Subcutaneous abdominal adipose tissue (tissue), 5 donors: ENCODE data around the gene ALDH3A2.

Experiments used
- H3K27ac ChIP-seq: one replicate; pipeline ENCODE4 v1.7.0; 2013; ENCODE audit warnings: low read depth, mild to moderate bottlenecking, inconsistent platforms, low read length, moderate library complexity
- H3K27me3 ChIP-seq, 5 donors: one replicate each; pipeline ENCODE4 v1.7.0; 2013; ENCODE audit warnings: low read length in 5 of 5, inconsistent platforms in 1 of 5; ENCODE audit not compliant: control insufficient read depth in 5 of 5, insufficient read depth in 4 of 5
- H3K36me3 ChIP-seq, 5 donors: one replicate each; pipeline ENCODE4 v1.7.0; 2013; ENCODE audit warnings: low read length in 5 of 5; ENCODE audit not compliant: control insufficient read depth in 5 of 5, insufficient read depth in 5 of 5
- H3K4me1 ChIP-seq, 5 donors: one replicate each; pipeline ENCODE4 v1.7.0; 2013; ENCODE audit warnings: low read length in 5 of 5, mild to moderate bottlenecking in 3 of 5, moderate library complexity in 1 of 5; ENCODE audit not compliant: control insufficient read depth in 5 of 5, insufficient read depth in 5 of 5
- H3K4me3 ChIP-seq, 5 donors: one replicate each; pipeline ENCODE4 v1.7.0; 2013; ENCODE audit warnings: low read length in 5 of 5, low read depth in 1 of 5
- H3K9ac ChIP-seq, 5 donors: one replicate each; pipeline ENCODE4 v1.7.0; 2013; ENCODE audit warnings: low read length in 5 of 5, mild to moderate bottlenecking in 4 of 5, moderate library complexity in 3 of 5
- H3K9me3 ChIP-seq, 5 donors: one replicate each; pipeline ENCODE4 v1.7.0; 2013; ENCODE audit warnings: low read length in 5 of 5; ENCODE audit not compliant: control insufficient read depth in 5 of 5
- donor health status: healthy.
- donor health status: healthy.
- donor health status: healthy.
- donor health status: healthy.
- donor health status: healthy.

Gene ALDH3A2

DNA sequence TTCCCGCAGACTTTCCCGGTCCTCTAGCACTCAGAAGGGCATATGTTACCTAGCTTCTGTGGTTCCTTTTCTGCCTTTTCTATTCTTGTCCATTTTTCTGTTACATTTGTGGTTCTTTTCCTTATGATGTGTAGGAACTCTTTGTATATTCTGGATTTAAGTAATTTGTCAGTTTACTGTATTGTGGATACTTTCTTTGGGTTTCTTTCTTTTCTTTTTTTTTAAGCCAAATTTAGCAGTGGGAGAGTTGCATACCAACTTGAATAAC, 657 bp downstream of the ALDH3A2 start:
- Histone ChIP-seq H3K27me3 (no peaks in the 10 kb centered on the region), H3K9ac (peak overlapping the region; percentile 50 to 88 (median 83)), H3K27ac (peak overlapping the region; percentile 100), H3K4me3 (peak overlapping the region; percentile 79 to 95 (median 84)), H3K9me3 (no peaks in the 10 kb centered on the region), H3K36me3 (peaks cover 0 to 12% (median 5%) of the 10 kb centered on the region in 5 donors), H3K4me1 (peaks cover 16 to 85% (median 77%) of the 10 kb centered on the region in 5 donors)

DNA sequence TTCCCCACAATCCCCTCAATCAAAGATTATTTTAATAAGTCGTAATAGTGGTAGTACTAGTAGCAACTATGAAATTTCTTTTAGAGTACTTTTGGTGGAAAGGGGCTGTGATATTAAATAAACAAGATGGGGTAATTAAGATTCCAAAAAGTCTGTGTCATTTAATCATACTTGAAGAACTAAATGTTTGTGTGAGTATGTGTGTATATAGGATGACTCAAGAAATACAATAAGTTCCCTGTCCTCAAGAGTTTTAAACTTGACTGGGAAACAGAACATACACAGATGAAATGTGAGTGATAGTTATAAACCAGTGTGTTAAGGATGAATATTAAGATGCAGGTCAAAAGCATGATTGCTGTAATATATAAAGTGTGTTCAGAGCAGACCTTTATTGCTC, 2.3 kb downstream of the ALDH3A2 start:
- Histone ChIP-seq H3K9me3 (no peaks in the 10 kb centered on the region), H3K27me3 (no peaks in the 10 kb centered on the region), H3K9ac (peak overlapping the region in 4 of 5 donors; percentile 2 to 55 (median 40)), H3K4me1 (peaks cover 16 to 70% (median 64%) of the 10 kb centered on the region in 5 donors), H3K27ac (peak overlapping the region; percentile 100), H3K4me3 (peak overlapping the region in 2 of 5 donors; percentile 37 to 38), H3K36me3 (peaks cover 10 to 28% (median 18%) of the 10 kb centered on the region in 5 donors)

DNA sequence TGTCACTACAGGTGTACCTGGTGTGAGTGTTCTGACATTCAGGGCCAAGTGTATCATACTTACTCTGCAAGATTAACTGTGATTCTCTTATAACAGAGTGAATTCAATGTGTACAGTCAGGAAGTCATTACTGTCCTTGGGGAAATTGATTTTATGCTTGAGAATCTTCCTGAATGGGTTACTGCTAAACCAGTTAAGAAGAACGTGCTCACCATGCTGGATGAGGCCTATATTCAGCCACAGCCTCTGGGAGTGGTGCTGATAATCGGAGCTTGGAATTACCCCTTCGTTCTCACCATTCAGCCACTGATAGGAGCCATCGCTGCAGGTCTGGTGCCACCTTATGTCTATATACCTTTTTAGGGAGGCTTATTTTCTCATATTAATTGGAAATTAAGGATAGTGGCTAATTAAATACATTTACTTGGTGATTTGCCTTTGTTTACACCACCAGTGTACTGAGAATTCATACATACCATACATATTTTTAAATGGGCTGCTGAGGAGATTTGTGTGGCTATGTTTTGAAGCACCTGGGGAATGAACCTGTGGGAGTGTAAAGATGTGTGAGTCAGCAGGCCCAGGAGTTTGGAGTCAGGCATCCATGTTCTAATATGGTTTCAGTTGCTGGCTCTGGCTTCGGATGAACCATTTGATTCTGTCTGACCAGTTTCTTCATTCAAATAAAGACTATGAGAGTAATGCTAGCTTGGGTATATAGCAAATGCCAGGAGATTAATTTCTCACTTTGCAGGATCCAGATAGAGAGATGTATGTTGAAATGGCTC, 3.1 kb downstream of the ALDH3A2 start:
- Histone ChIP-seq H3K4me1 (peaks cover 16 to 63% (median 57%) of the 10 kb centered on the region in 5 donors), H3K9me3 (no peaks in the 10 kb centered on the region), H3K9ac (peak overlapping the region; percentile 2 to 64 (median 35)), H3K27me3 (no peaks in the 10 kb centered on the region), H3K27ac (peak overlapping the region; percentile 100), H3K4me3 (peak overlapping the region in 4 of 5 donors; percentile 0 to 37 (median 20)), H3K36me3 (peaks cover 16 to 36% (median 25%) of the 10 kb centered on the region in 5 donors)

DNA sequence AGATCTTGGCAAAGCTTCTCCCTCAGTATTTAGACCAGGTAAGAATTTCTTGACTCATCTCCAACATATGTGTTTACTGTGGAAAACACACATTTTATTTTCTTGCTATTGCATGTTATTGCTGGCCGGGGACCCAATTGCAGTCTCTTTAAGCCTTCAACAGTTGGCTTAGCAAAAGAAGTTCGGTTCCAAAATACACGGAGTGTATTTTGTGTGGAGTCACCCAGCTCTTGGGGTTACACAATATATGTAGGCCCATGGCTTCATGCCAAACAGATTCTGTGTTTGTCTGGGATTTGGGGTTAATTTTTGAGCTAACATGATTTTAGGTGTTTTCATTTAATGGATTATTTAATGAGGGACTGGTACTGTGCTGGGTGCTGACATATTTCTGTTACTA, 4.0 kb downstream of the ALDH3A2 start:
- H3K9ac ChIP-seq, result peak overlapping the region in 2 of 5 donors; percentile 39 to 49
- no peaks in the 10 kb centered on the region for H3K9me3 ChIP-seq
- H3K4me1 ChIP-seq, result peaks cover 12 to 58% (median 53%) of the 10 kb centered on the region in 5 donors
- H3K36me3 ChIP-seq, result peaks cover 19 to 44% (median 29%) of the 10 kb centered on the region in 5 donors
- peak overlapping the region; percentile 100 for H3K27ac ChIP-seq
- H3K27me3 ChIP-seq, result no peaks in the 10 kb centered on the region
- no peak overlapping the region for H3K4me3 ChIP-seq

DNA sequence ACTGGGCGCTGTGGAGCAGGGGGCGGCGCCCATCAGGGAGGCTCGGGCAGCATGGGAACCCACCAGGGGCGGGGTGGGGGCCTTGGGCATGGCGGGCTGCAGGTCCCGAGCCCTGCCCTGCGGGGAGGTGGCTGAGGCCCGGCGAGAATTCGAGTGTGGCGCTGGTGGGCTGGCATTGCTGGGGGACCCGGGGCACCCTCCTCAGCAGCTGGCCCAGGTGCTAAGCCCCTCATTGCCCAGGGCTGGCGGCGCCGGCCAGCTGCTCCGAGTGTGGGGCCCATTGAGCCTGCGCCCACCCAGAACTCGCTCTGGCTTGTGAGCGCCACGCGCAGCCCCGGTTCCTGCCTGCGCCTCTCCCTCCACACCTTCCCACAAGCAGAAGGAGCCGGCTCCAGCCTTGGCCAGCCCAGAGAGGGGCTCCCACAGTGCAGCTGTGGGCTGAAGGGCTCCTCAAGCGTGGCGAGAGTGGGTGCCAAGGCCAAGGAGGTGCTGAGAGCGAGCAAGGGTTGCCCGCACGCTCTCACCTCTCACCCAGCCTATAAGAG, 5.9 kb downstream of the ALDH3A2 start:
- Histone ChIP-seq H3K27me3 (no peaks in the 10 kb centered on the region), H3K9ac (no peak overlapping the region), H3K4me3 (no peak overlapping the region), H3K27ac (no peak overlapping the region), H3K36me3 (peaks cover 19 to 49% (median 32%) of the 10 kb centered on the region in 5 donors), H3K9me3 (no peaks in the 10 kb centered on the region), H3K4me1 (peaks cover 7 to 50% (median 37%) of the 10 kb centered on the region in 5 donors)

DNA sequence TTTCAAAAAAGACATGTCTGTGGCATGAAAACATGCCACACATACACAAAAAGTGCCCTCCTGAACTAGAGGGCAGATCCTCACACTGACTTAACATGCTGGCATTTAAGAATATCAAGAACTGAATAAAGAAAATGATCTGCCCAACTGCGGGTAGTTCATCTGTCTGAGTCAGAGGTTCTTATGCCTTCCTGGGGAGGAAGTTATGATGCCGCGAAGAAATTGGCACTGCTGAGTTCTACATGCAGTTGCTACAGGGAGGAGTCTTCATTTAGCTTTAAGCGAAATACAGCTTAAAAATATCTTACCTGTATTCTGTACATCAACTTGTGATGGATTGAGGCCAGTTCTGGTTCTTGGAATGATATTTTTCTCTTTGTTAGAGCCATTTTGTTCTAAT, 6.3 kb downstream of the ALDH3A2 start:
- Histone ChIP-seq H3K27ac (no peak overlapping the region), H3K4me3 (no peak overlapping the region), H3K27me3 (no peaks in the 10 kb centered on the region), H3K4me1 (peaks cover 7 to 50% (median 36%) of the 10 kb centered on the region in 5 donors), H3K36me3 (peaks cover 19 to 49% (median 32%) of the 10 kb centered on the region in 5 donors), H3K9me3 (no peaks in the 10 kb centered on the region), H3K9ac (no peak overlapping the region)

DNA sequence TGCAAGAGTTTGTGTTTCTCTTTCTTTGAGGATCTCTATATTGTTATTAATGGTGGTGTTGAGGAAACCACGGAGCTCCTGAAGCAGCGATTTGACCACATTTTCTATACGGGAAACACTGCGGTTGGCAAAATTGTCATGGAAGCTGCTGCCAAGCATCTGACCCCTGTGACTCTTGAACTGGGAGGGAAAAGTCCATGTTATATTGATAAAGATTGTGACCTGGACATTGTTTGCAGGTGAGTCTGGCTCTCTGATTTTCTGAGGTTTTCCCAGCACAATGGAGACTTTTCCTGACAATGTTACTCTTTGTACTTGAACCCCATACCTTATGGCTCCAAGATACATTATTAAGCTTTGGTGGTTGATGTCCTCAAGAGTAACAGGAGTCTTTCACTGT, 7.8 kb downstream of the ALDH3A2 start:
- Histone ChIP-seq H3K36me3 (peaks cover 22 to 58% (median 33%) of the 10 kb centered on the region in 5 donors), H3K27ac (no peak overlapping the region), H3K27me3 (no peaks in the 10 kb centered on the region), H3K4me3 (no peak overlapping the region), H3K9me3 (no peaks in the 10 kb centered on the region), H3K9ac (no peak overlapping the region), H3K4me1 (peaks cover 6 to 39% (median 21%) of the 10 kb centered on the region in 5 donors)

DNA sequence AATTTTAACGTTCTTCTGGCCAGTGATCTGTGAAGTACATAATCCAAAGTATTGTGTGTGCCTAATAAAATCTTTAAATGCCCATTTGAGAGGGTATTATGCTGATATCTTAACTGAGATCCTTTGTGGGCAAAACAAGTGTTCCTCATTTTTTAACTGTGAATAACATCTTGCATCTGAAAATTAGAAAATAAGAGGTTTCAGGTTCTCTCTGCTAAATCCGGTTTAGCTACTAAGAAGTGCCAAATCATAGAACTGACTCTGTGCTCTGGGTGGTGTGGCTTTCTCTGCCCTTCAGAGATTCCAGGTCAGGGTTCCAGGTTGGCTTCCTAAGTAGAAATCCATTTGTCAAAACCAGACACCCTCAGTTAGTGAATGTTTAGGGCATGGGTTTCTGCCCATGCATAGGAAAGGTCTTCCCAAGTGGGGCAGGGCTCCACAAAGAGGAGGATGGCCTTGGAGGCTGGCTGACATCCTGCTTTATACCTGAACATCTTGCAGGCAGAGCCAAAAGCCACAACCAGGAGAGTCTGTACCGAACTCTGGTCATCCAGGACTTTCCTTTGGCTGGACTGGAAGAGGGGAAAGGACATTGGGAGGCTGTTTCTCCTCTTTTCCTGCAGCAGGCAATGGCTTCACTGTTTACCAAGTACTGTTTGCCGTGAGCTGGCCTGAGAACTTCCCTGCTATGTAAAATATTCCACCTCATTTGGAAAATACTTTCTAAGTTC, 8.5 kb downstream of the ALDH3A2 start:
- Histone ChIP-seq H3K4me3 (no peak overlapping the region), H3K9ac (no peak overlapping the region), H3K9me3 (no peaks in the 10 kb centered on the region), H3K36me3 (peaks cover 28 to 63% (median 39%) of the 10 kb centered on the region in 5 donors), H3K4me1 (peaks cover 3 to 32% (median 15%) of the 10 kb centered on the region in 5 donors), H3K27me3 (no peaks in the 10 kb centered on the region), H3K27ac (no peak overlapping the region)

DNA sequence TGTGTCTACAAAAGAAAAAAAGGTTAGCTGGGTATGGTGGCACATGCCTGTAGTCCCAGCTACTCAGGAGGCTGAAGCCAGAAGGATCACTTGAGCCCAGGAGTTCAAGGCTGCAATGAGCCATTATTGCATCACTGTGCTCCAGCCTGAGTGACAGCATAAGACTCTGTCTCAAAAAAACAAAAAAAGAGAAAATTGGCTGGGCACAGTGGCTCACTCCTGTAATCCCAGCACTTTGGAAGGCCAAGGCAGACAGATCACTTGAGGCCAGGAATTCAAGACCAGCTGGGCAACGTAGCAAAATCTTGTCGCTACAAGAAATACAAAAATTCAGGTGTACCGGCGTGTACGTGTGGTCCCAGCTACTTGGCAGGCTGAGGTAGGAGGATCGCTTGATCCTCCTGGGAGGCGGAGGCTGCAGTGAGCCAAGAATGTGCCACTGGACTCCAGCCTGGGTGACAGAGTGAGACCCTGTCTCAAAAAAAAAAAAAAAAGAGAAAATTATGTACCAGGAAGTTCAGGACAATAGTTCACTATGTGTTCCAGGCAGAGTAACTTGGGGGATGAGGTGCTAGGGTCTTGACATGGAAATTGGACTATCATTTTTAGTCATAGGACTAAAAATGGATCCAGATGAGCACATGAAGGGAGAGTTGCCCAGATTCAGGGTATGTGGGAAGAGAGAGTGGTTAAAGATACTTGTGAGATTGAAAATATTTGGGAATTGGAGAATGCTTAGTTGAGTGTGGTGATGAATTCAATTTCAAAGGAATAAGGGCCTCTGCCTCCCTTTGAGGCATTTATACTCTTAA, 11.0 kb downstream of the ALDH3A2 start:
- Histone ChIP-seq H3K9ac (no peak overlapping the region), H3K9me3 (no peaks in the 10 kb centered on the region), H3K4me1 (peaks cover 0 to 24% (median 4%) of the 10 kb centered on the region in 5 donors), H3K27me3 (no peaks in the 10 kb centered on the region), H3K27ac (peak overlapping the region; percentile 48), H3K36me3 (peaks cover 39 to 69% (median 52%) of the 10 kb centered on the region in 5 donors), H3K4me3 (no peak overlapping the region)
